Nephron (organoid): ENCODE results near the gene SMAD3.
A peak's percentile ranks its signal among the peaks of the same experiment; 100 is the strongest.

ENCODE experiments used
- H3K27ac Mint-ChIP-seq, 3 experiments: 2 replicates each; pipeline ENCODE4 v1.8.0; 2020; ENCODE audit warnings: mixed read lengths in 3 of 3, mild to moderate bottlenecking in 2 of 3, moderate library complexity in 1 of 3
- H3K27me3 Mint-ChIP-seq: 2 replicates; pipeline ENCODE4 v1.8.0; 2021; ENCODE audit warnings: low read depth, mild to moderate bottlenecking, moderate library complexity, mixed read lengths
- H3K36me3 Mint-ChIP-seq: 2 replicates; pipeline ENCODE4 v1.8.0; 2020; ENCODE audit warnings: low read depth, mixed read lengths
- H3K4me1 Mint-ChIP-seq: 2 replicates; pipeline ENCODE4 v1.8.0; 2020; ENCODE audit warnings: mixed read lengths
- H3K4me3 Mint-ChIP-seq, 3 experiments: 2 replicates each; pipeline ENCODE4 v1.8.0; 2020; ENCODE audit warnings: mild to moderate bottlenecking in 3 of 3, mixed read lengths in 3 of 3, moderate library complexity in 2 of 3
- H3K9me3 Mint-ChIP-seq: 2 replicates; pipeline ENCODE4 v1.8.0; 2020; ENCODE audit warnings: mixed read lengths
- TF ChIP-seq, protein P1 (sequence below), 3 experiments: fragments of 200-600 bp; sonication (generic); IDR thresholded peaks; one replicate each; pipeline ENCODE4 v1.5.0; 2021; ENCODE audit warnings: antibody characterized with exemption in 3 of 3; ENCODE audit not compliant: unreplicated experiment in 3 of 3

Gene SMAD3

DNA sequence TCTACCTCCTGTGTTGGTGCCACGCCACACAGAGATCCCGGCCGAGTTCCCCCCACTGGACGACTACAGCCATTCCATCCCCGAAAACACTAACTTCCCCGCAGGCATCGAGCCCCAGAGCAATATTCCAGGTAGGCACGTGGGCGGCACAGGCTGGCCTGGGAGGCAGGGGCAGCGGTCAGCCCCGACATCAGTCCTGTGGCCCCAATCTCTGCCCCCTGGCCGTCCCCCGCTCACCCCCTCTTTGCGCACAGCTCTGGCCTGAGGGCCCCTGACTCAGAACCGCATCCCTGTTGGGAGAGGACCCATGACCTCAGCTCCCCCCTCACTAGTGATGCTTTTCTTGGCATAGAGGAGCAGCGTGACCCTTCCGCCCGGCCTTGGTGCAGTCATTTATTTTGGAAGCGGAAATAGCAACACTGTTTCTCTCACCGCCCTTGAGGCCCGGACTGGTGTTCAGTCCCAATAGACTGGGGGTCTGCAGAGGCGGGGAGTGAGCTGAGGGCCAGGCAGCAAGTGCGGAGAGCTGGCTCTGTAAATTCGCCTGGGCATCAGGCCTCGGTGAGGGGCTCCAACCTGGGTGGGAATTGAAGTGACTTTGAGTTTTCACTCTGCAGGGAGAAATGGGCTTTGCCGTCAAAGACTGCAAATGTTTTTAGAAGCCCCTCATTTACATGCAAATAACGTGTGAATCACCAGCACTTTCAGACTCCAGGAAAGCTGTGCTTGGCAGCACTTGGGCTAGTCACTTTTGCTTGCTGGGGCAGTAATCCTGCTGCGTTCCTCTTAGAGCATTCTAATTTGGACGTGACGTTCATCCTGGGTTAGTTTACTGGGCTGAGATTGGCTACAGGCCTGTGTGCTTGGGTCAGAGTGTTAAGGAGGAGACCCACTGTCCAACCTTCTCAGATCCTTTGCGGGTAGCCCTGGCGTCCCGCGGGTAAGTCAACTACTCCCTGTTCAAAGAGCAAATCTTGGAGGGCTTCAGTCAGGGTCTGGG lies 100.2 kb downstream of the SMAD3 start:
- Mint-ChIP-seq H3K4me3 (peak overlapping the region in 2 of 3 experiments; percentile 44 to 53), H3K36me3 (peaks cover 50% of the 10 kb centered on the region), H3K27me3 (peaks cover 7% of the 10 kb centered on the region), H3K9me3 (no peaks in the 10 kb centered on the region), H3K4me1 (peaks cover 78% of the 10 kb centered on the region), H3K27ac (peak overlapping the region; percentile 71 to 94 (median 83))
- TF ChIP-seq, protein P1, sequence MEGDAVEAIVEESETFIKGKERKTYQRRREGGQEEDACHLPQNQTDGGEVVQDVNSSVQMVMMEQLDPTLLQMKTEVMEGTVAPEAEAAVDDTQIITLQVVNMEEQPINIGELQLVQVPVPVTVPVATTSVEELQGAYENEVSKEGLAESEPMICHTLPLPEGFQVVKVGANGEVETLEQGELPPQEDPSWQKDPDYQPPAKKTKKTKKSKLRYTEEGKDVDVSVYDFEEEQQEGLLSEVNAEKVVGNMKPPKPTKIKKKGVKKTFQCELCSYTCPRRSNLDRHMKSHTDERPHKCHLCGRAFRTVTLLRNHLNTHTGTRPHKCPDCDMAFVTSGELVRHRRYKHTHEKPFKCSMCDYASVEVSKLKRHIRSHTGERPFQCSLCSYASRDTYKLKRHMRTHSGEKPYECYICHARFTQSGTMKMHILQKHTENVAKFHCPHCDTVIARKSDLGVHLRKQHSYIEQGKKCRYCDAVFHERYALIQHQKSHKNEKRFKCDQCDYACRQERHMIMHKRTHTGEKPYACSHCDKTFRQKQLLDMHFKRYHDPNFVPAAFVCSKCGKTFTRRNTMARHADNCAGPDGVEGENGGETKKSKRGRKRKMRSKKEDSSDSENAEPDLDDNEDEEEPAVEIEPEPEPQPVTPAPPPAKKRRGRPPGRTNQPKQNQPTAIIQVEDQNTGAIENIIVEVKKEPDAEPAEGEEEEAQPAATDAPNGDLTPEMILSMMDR (IDR thresholded peaks at IDR 0.05; ENCODE audit: unreplicated experiment in 3 of 3) = no peak

GRCh38 chr15:67166280-67167009 lies 101.0 kb downstream of the SMAD3 start:
- H3K36me3 Mint-ChIP-seq = peaks cover 57% of the 10 kb centered on the region
- peaks cover 7% of the 10 kb centered on the region for H3K27me3 Mint-ChIP-seq
- TF ChIP-seq, protein P1 (IDR thresholded peaks at IDR 0.05; ENCODE audit: unreplicated experiment in 3 of 3) = no peak
- H3K4me1 Mint-ChIP-seq = peaks cover 86% of the 10 kb centered on the region
- H3K27ac Mint-ChIP-seq = peak overlapping the region; percentile 84 to 94 (median 91)
- no peaks in the 10 kb centered on the region for H3K9me3 Mint-ChIP-seq
- peak overlapping the region in 1 of 3 experiments; percentile 53 for H3K4me3 Mint-ChIP-seq

- peaks cover 62% of the 10 kb centered on the region for H3K36me3 Mint-ChIP-seq
- H3K4me1 Mint-ChIP-seq = peaks cover 88% of the 10 kb centered on the region
- H3K9me3 Mint-ChIP-seq = no peaks in the 10 kb centered on the region
- TF ChIP-seq, protein P1 (IDR thresholded peaks at IDR 0.05; ENCODE audit: unreplicated experiment in 3 of 3) = no peak
- H3K4me3 Mint-ChIP-seq = no peak overlapping the region
- H3K27me3 Mint-ChIP-seq = peaks cover 7% of the 10 kb centered on the region
- H3K27ac Mint-ChIP-seq = peak overlapping the region; percentile 84 to 94 (median 91)
These were observed 101.7 kb downstream of the SMAD3 start for GRCh38 chr15:67167091-67167490.

- Mint-ChIP-seq H3K36me3 (peaks cover 77% of the 10 kb centered on the region), H3K27ac (peak overlapping the region; percentile 84 to 94 (median 91)), H3K4me3 (peak overlapping the region; percentile 10 to 56 (median 50)), H3K9me3 (no peaks in the 10 kb centered on the region), H3K4me1 (peaks cover 92% of the 10 kb centered on the region), H3K27me3 (no peaks in the 10 kb centered on the region)
- TF ChIP-seq, protein P1 (IDR thresholded peaks at IDR 0.05; ENCODE audit: unreplicated experiment in 3 of 3) = no peak
These were observed 103.3 kb downstream of the SMAD3 start for GRCh38 chr15:67168694-67169093.

DNA sequence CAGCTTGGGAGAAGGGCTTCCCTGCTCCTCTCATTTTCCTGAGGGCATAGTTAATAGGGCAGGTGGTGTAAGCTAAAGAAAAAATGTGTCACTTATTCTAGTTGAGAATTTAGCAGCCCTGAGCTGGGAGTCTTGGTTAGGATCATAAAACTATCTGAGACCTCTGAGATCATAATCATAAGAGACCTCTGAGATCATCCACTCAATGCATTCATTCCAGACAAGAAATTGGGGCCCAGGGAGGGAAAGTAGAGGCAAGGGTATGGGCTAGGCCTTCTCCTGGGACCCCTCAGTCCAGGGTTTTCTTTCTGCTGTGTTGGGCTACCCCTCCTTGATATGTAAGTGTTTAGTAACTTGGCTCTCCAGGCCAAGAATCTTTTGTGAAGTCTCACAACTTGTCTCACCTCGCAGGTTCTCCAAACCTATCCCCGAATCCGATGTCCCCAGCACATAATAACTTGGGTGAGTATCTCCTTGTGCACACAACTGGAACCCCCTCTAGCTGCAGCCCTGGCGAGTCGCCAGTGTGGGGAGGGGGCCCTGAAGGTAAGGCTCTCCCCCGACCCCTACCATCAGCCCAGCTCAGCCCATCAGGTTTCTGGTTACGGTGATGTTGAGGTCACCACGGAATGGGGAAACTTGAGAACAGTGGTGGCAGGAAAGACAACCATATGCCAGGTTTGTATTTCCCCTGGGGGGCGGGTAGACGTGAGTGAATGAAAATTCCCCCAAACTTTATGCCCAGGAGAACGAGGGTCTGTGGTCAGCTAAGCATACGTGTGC lies 104.9 kb downstream of the SMAD3 start:
- Mint-ChIP-seq H3K4me1 (peaks cover 95% of the 10 kb centered on the region), H3K27ac (peak overlapping the region; percentile 64 to 67 (median 65)), H3K4me3 (peak overlapping the region in 2 of 3 experiments; percentile 24 to 26), H3K27me3 (no peaks in the 10 kb centered on the region), H3K36me3 (peaks cover 83% of the 10 kb centered on the region), H3K9me3 (no peaks in the 10 kb centered on the region)
- TF ChIP-seq, protein P1 (IDR thresholded peaks at IDR 0.05; ENCODE audit: unreplicated experiment in 3 of 3) = no peak
